Right cardiac atrium (tissue), 5 donors: ENCODE results near the gene OLFML3. TPM values are rescaled to one million over a fixed set of nuclear protein-coding genes. Genes with fewer than 3 reads are reported as not detected.

ENCODE experiments used
- ATAC-seq, 2 donors: fragments of 200-7000 bp; cut with Tn5 transposase; one replicate each; pipeline versions ENCODE4 v1.8.0 to v1.9.1; 2020; ENCODE audit warnings: moderate library complexity in 2 of 2, mild to moderate bottlenecking in 1 of 2
- DNase-seq, 3 donors: peaks; one replicate each; pipeline ENCODE4 v3.0.0-alpha.2; 2020
- H3K27ac ChIP-seq: one replicate; pipeline ENCODE4 v1.5.1; 2013; ENCODE audit warnings: mild to moderate bottlenecking, low read length, control low read depth, moderate library complexity
- H3K27me3 ChIP-seq: one replicate; pipeline ENCODE4 v1.6.1; 2013; ENCODE audit not compliant: control insufficient read depth, insufficient read depth
- H3K4me1 ChIP-seq: one replicate; pipeline ENCODE4 v1.6.1; 2013; ENCODE audit warnings: low read length; ENCODE audit not compliant: control insufficient read depth, insufficient read depth
- H3K4me3 ChIP-seq: one replicate; pipeline ENCODE4 v1.5.1; 2013; ENCODE audit warnings: low read length, control low read depth
- H3K9me3 ChIP-seq: one replicate; pipeline ENCODE4 v1.6.1; 2013; ENCODE audit warnings: low read length; ENCODE audit not compliant: control insufficient read depth
- WGBS: extraction: QIAGEN DNeasy Blood & Tissue Kit; methylation state at CpG from one replicate; pipeline ENCODE4 v1.1.7; 2013; 5-methylcytosine and 5-hydroxymethylcytosine counted together
- intact Hi-C, 4 donors: fragments of 100-400 bp; cut with DNase I; formaldehyde crosslinking; loops; one replicate each; pipeline versions ENCODE4 v1.11.0 to v1.14.0; 2022 to 2023
- polyA plus RNA-seq: library from polyadenylated mRNA; stranded (reverse); fragments of 200-250 nt; gene quantifications from one replicate; pipeline ENCODE4 v1.2.3, GENCODE V29; 2013
- total RNA-seq, 4 donors: library from RNA; stranded (reverse); fragmentation: NEBNext Ultra II Directional; extraction: Animal tissue kit (Norgen Biotek cat#: 25700); gene quantifications; one replicate each; pipeline ENCODE4 v1.2.1, GENCODE V29; 2021
- donor health status: healthy with polysubstance abuse.
- donor health status: DM: no; HTN: yes; CAD: no.
- donor health status: DM: no; HTN: no; CAD: no.
- donor health status: DM: no; HTN: yes; CAD: no; lungs with severe emphysema.
- donor health status: DM: yes; HTN: yes; CAD: no.

The OLFML3 gene
- total and polyA plus RNA-seq, 5 donors: 25.8 to 33.9 (median 31.1) TPM

GRCh38 chr1:113980110-113980509 lies 836 bp downstream of the OLFML3 start:
- no peak overlapping the region for H3K27ac ChIP-seq
- peak overlapping the region; percentile 16 for H3K4me3 ChIP-seq
- 37% methylated on average over 10 of the region's 10 CpGs for WGBS
- H3K9me3 ChIP-seq: no peaks in the 10 kb centered on the region
- H3K4me1 ChIP-seq: peaks cover 11% of the 10 kb centered on the region
- H3K27me3 ChIP-seq: no peaks in the 10 kb centered on the region
- DNase-seq: peak; percentile 67 to 88 (median 85)
- intact Hi-C loops: loop anchor here in 1 of 4 donors (5.0 kb wide), 1 partner anchor 302 kb away; no protein-coding TSS in a partner anchor
- no peak for ATAC-seq

DNA sequence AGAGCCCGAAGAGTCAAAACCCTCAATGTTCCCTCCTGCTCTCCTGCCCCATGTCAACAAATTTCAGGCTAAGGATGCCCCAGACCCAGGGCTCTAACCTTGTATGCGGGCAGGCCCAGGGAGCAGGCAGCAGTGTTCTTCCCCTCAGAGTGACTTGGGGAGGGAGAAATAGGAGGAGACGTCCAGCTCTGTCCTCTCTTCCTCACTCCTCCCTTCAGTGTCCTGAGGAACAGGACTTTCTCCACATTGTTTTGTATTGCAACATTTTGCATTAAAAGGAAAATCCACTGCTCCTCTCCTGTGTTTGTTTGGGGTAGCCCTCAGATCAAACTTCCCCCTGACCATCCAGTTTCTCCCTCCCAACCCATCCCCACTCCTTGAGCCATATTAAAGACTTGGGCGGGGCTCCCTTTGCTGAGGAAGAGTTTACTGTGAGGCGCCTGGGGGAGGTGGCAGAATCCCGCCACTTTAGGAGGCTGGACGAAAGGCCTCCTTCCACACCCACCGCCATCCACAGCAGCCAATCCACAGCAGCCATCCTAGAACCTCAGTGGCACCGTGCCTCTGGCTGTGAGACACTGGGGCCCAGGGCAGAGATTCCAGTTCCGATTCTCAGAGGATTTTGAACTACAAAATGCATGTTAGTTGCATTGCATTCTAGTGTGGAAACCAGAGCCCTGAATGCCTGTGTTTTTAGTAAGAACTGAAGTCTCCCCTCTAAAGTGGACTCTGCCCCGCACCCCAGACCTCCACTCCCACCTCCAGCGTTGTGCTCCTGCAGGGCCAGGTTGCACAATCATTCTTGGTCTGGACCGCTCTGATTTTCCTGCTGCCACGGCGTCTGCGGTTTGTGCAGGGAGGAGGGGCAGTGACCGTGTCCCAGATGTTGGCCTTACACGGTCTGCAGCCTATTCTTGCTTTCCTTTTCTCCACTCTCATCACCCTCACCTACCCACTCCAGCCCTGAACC lies 3.0 kb downstream of the OLFML3 start:
- intact Hi-C loops: loop anchor here in 1 of 4 donors (5.0 kb wide), 1 partner anchor 300 kb away; no protein-coding TSS in a partner anchor
- Histone ChIP-seq H3K27ac (peak overlapping the region; percentile 42), H3K27me3 (no peaks in the 10 kb centered on the region), H3K9me3 (no peaks in the 10 kb centered on the region), H3K4me3 (peak overlapping the region; percentile 29), H3K4me1 (peaks cover 7% of the 10 kb centered on the region)
- 34% methylated on average over 18 of the region's 18 CpGs for WGBS
- peak; percentile 73 to 77 for ATAC-seq
- peak; percentile 75 to 92 (median 87) for DNase-seq

DNA sequence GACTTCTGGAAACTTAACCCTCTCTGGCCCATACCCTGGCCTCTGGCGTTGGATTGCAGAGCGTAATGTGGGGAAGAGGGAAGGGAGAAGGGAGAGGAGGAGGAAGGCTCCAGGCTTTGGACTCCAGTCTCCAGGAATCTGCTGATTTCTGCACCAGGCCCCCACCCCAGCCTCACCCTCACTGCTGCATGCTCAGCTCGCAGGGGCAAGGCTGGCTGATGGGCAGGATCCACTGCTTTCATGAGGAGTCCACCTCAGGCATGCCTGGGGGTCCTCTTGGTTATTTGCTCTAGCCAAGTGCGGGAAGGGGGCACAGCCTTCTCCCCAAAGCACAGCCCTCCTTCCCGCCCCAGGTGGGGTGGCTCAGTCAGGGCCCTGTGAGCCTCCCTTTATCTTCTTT lies 3.7 kb downstream of the OLFML3 start:
- peak overlapping the region; percentile 21 for H3K27ac ChIP-seq
- intact Hi-C loops: loop anchor here in 1 of 4 donors (5.0 kb wide), 1 partner anchor 299 kb away; no protein-coding TSS in a partner anchor
- peak overlapping the region; percentile 29 for H3K4me3 ChIP-seq
- H3K27me3 ChIP-seq: no peaks in the 10 kb centered on the region
- DNase-seq (peak in 2 of 3 donors; percentile 44 to 57), ATAC-seq (no peak)
- 62% methylated on average over 5 of the region's 5 CpGs for WGBS
- H3K4me1 ChIP-seq: peaks cover 7% of the 10 kb centered on the region
- no peaks in the 10 kb centered on the region for H3K9me3 ChIP-seq

GRCh38 chr1:113983391-113983790 lies 4.1 kb downstream of the OLFML3 start:
- no peaks in the 10 kb centered on the region for H3K27me3 ChIP-seq
- H3K9me3 ChIP-seq: no peaks in the 10 kb centered on the region
- DNase-seq (peak in 2 of 3 donors; percentile 47 to 56), ATAC-seq (no peak)
- H3K4me1 ChIP-seq: peaks cover 7% of the 10 kb centered on the region
- intact Hi-C loops: loop anchor here in 1 of 4 donors (5.0 kb wide), 1 partner anchor 299 kb away; no protein-coding TSS in a partner anchor
- WGBS: 62% methylated on average over 8 of the region's 8 CpGs
- no peak overlapping the region for H3K27ac ChIP-seq
- no peak overlapping the region for H3K4me3 ChIP-seq

- H3K9me3 ChIP-seq: no peaks in the 10 kb centered on the region
- H3K4me3 ChIP-seq: no peak overlapping the region
- WGBS: 86% methylated on average over 7 of the region's 7 CpGs
- no peak overlapping the region for H3K27ac ChIP-seq
- ATAC-seq (no peak), DNase-seq (no peak)
- intact Hi-C loops: loop anchor here in 1 of 4 donors (5.0 kb wide), 1 partner anchor 298 kb away; no protein-coding TSS in a partner anchor
- H3K27me3 ChIP-seq: no peaks in the 10 kb centered on the region
- peaks cover 7% of the 10 kb centered on the region for H3K4me1 ChIP-seq
Measured at GRCh38 chr1:113983826-113984225, 4.6 kb downstream of the OLFML3 start.

- intact Hi-C loops: loop anchor here in 1 of 4 donors (5.0 kb wide), 1 partner anchor 298 kb away; no protein-coding TSS in a partner anchor
- Histone ChIP-seq H3K9me3 (no peaks in the 10 kb centered on the region), H3K27me3 (no peaks in the 10 kb centered on the region), H3K4me3 (no peak overlapping the region), H3K4me1 (peaks cover 7% of the 10 kb centered on the region), H3K27ac (no peak overlapping the region)
- peak in 1 of 3 donors; percentile 16 for DNase-seq
- ATAC-seq: peak; percentile 15 to 64
- 52% methylated on average over 4 of the region's 4 CpGs for WGBS
Measured at GRCh38 chr1:113984710-113985109, 5.4 kb downstream of the OLFML3 start.

- Histone ChIP-seq H3K9me3 (no peaks in the 10 kb centered on the region), H3K4me1 (peaks cover 7% of the 10 kb centered on the region), H3K4me3 (no peak overlapping the region), H3K27me3 (no peaks in the 10 kb centered on the region), H3K27ac (no peak overlapping the region)
- no peak for ATAC-seq
- intact Hi-C loops: no loop called here
- WGBS: 82% methylated on average over 6 of the region's 6 CpGs
- no peak for DNase-seq
Measured at GRCh38 chr1:113986802-113987201, 7.5 kb downstream of the OLFML3 start.

DNA sequence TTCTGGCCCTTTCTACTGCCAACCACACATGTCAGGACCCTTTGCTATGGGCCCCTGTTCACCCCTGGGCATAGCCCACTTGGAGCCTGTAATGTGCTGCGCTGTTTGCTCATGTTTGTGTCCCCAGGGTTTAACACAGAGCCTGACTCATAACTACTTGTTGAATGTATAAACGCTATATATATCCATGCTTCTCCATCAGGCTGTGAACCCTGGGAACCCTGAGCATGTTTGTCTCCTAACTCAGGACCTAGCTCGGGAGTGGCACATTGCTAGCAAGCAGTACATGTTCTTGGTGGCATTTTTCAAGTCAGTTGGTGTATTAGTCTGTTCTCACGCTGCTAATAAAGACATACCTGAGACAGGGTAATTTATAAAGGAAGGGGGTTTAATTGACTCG lies 8.0 kb downstream of the OLFML3 start:
- Histone ChIP-seq H3K27ac (no peak overlapping the region), H3K27me3 (no peaks in the 10 kb centered on the region), H3K4me3 (no peak overlapping the region), H3K4me1 (peaks cover 7% of the 10 kb centered on the region), H3K9me3 (no peaks in the 10 kb centered on the region)
- intact Hi-C loops: no loop called here
- ATAC-seq (no peak), DNase-seq (no peak)
- 78% methylated on average over 5 of the region's 5 CpGs for WGBS

DNA sequence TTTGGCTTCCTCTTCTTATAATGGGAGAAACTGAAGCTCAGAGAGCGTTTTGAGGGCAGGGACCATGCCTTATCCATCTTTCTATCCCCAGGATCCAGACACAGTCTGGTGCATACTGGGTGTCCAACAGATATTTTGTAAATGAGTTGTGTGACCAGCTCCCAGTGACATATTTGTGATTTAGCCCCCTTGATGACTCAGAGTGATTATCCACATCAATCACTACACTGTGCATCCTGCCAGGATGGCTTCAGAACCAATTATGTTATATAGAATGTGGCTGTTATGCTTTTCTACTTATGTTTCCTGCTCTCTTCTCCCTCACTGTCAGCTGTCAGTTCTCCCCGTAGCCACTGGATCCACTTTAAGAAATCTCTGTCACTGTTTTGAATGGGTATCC lies 11.3 kb downstream of the OLFML3 start:
- WGBS: 65% methylated on average over 2 of the region's 2 CpGs
- DNase-seq: no peak
- intact Hi-C loops: no loop called here

GRCh38 chr1:113990961-113991360 lies 11.7 kb downstream of the OLFML3 start:
- H3K4me1 ChIP-seq: no peaks in the 10 kb centered on the region
- intact Hi-C loops: no loop called here
- H3K27ac ChIP-seq: no peak overlapping the region
- no peaks in the 10 kb centered on the region for H3K27me3 ChIP-seq
- no peak overlapping the region for H3K4me3 ChIP-seq
- DNase-seq (no peak), ATAC-seq (no peak)
- H3K9me3 ChIP-seq: peaks cover 2% of the 10 kb centered on the region
- WGBS: 94% methylated on average over 4 of the region's 4 CpGs

More for the DNA sequence above, 11.3 kb downstream of the OLFML3 start:
- no peak overlapping the region for H3K27ac ChIP-seq
- H3K9me3 ChIP-seq: peaks cover 2% of the 10 kb centered on the region
- ATAC-seq: no peak
- no peaks in the 10 kb centered on the region for H3K4me1 ChIP-seq
- H3K4me3 ChIP-seq: no peak overlapping the region
- H3K27me3 ChIP-seq: no peaks in the 10 kb centered on the region

GRCh38 chr1:113991467-113991997 lies 12.3 kb downstream of the OLFML3 start:
- DNase-seq: no peak
- no peak overlapping the region for H3K4me3 ChIP-seq
- peaks cover 2% of the 10 kb centered on the region for H3K9me3 ChIP-seq
- no peak overlapping the region for H3K27ac ChIP-seq
- intact Hi-C loops: no loop called here
- ATAC-seq: no peak
- 82% methylated on average over 5 of the region's 5 CpGs for WGBS
- H3K4me1 ChIP-seq: no peaks in the 10 kb centered on the region
- H3K27me3 ChIP-seq: no peaks in the 10 kb centered on the region
